ENCODE measurements around the gene PDK3.

- TF ChIP-seq CTCF (IDR thresholded peaks at IDR 0.05), result no peak
- no peak for TF ChIP-seq POLR2A (IDR thresholded peaks at IDR 0.05)
Measured at GRCh38 chrX:24567169-24567568, 102.1 kb downstream of the PDK3 start.
